K562 (cell line): ENCODE data around the gene MYO15A. TPM values are rescaled to one million over a fixed set of nuclear protein-coding genes. Genes with fewer than 3 reads are reported as not detected.
A peak's percentile ranks its signal among the peaks of the same experiment; 100 is the strongest.

Source experiments
- ATAC-seq: fragments of 200-7000 bp; cut with Tn5 transposase; 3 replicates; pipeline ENCODE4 v1.9.1; 2020; ENCODE audit warnings: moderate library complexity
- BruUV-seq: library from RNA; stranded (reverse); fragments of 400-500 nt; replicated peaks from 2 replicates; lab custom pipeline; 2021; lab: Mats Ljungman, UMichigan
- CTCF ChIA-PET: fragments of 300-600 bp; formaldehyde crosslinking; extraction: SDS; loops from one replicate; lab custom pipeline; 2021; ENCODE audit warnings: low intra/inter-chr PET ratio; lab: Yijun Ruan, JAX
- POLR2A ChIA-PET: fragments of 300-600, 350-650 bp; sonication (Branson Sonifier 250); formaldehyde crosslinking; extraction: SDS; loops from one replicate; lab custom pipeline; 2021; ENCODE audit warnings: antibody characterized with exemption, inconsistent platforms; lab: Yijun Ruan, JAX
- DNase-seq, 4 experiments: peaks; one replicate each; pipeline versions ENCODE4 v3.0.0 to v3.0.0-alpha.2; 2011 to 2018; ENCODE audit warnings: low spot score in 3 of 4, mixed read lengths in 3 of 4; ENCODE audit errors: extremely low read depth in 1 of 4
- FAIRE-seq: peaks from 2 replicates; lab custom pipeline; 2011; peaks lifted over from hg19 to GRCh38; lab: Jason Lieb, UNC
- H2AFZ ChIP-seq: 2 replicates; pipeline ENCODE4 v1.6.0; 2011; ENCODE audit warnings: low read depth, low read length, control low read depth, inconsistent platforms
- H3K27ac ChIP-seq: fragments of 200-600 bp; 3 replicates; pipeline ENCODE4 v1.8.0; 2011; ENCODE audit warnings: low read depth, mild to moderate bottlenecking, control low read depth, inconsistent platforms, low read length, moderate library complexity, mixed read lengths; ENCODE audit errors: extremely low read depth
- H3K27me3 ChIP-seq, 2 experiments: fragments of 300-600 bp in 1 of 2; 2 replicates in 1 of 2; 3 replicates in 1 of 2; pipeline versions ENCODE4 v1.6.0 to v1.8.0; 2011; ENCODE audit warnings: inconsistent platforms in 2 of 2, low read length in 2 of 2, mild to moderate bottlenecking in 1 of 2, mixed read lengths in 1 of 2, moderate library complexity in 1 of 2; ENCODE audit not compliant: control insufficient read depth in 2 of 2, insufficient read depth in 2 of 2
- H3K36me3 ChIP-seq: fragments of 300-600 bp; 3 replicates; pipeline ENCODE4 v1.8.0; 2011; ENCODE audit warnings: mild to moderate bottlenecking, low read length, inconsistent platforms; ENCODE audit not compliant: control insufficient read depth, insufficient read depth
- H3K4me1 ChIP-seq, 2 experiments: fragments of 200-600 bp in 1 of 2; replicated peaks in 1 of 2; 2 replicates in 1 of 2; 3 replicates in 1 of 2; pipeline versions ENCODE4 v1.5.1 to v1.8.0; 2011; ENCODE audit warnings: inconsistent platforms in 2 of 2, low read length in 2 of 2, mild to moderate bottlenecking in 1 of 2, mixed read lengths in 1 of 2, moderate library complexity in 1 of 2; ENCODE audit not compliant: control insufficient read depth in 2 of 2, insufficient read depth in 2 of 2
- H3K4me2 ChIP-seq: 2 replicates; pipeline ENCODE4 v1.6.1; 2011; ENCODE audit warnings: low read length, control low read depth, inconsistent platforms, mixed read lengths; ENCODE audit not compliant: insufficient read depth
- H3K4me3 ChIP-seq: fragments of 200-600 bp; sonication (generic), shearing (Covaris generic); 2 replicates; pipeline ENCODE4 v1.5.1; 2016; ENCODE audit warnings: control low read depth, inconsistent platforms
- H3K79me2 ChIP-seq: fragments of 200-600 bp; 3 replicates; pipeline ENCODE4 v1.8.0; 2011; ENCODE audit warnings: low read length, inconsistent platforms; ENCODE audit not compliant: control insufficient read depth, insufficient read depth
- H3K9ac ChIP-seq, 2 experiments: 2 replicates each; pipeline versions ENCODE4 v1.6.0 to v1.6.1; 2011; ENCODE audit warnings: low read depth in 2 of 2, low read length in 2 of 2, control low read depth in 1 of 2, inconsistent platforms in 1 of 2, mild to moderate bottlenecking in 1 of 2, mixed read lengths in 1 of 2; ENCODE audit not compliant: insufficient read depth in 1 of 2
- H3K9me1 ChIP-seq: one replicate; pipeline ENCODE4 v1.6.0; 2011; ENCODE audit warnings: inconsistent platforms, mild to moderate bottlenecking, low read length, moderate library complexity; ENCODE audit not compliant: control insufficient read depth, insufficient read depth
- H3K9me3 ChIP-seq: replicated peaks from 2 replicates; pipeline ENCODE4 v1.5.1; 2011; ENCODE audit warnings: low read depth, low read length, inconsistent platforms; ENCODE audit not compliant: control insufficient read depth, insufficient read depth
- H4K20me1 ChIP-seq: replicated peaks from 2 replicates; pipeline ENCODE4 v1.6.1; 2011; ENCODE audit warnings: low read length, inconsistent platforms, mixed read lengths; ENCODE audit not compliant: control insufficient read depth, insufficient read depth
- CBFB ChIP-seq: sonication (generic); formaldehyde crosslinking; IDR thresholded peaks from 2 replicates; pipeline ENCODE4 v1.4.0; 2020; ENCODE audit warnings: mild to moderate bottlenecking, missing genetic modification reagents
- CREM ChIP-seq: IDR thresholded peaks from 2 replicates; pipeline ENCODE4 v1.6.1; 2014; ENCODE audit warnings: antibody characterized with exemption, low read depth
- CTCF ChIP-seq, 3 experiments: IDR thresholded peaks in 2 of 3; conservative IDR thresholded peaks in 1 of 3; 2 replicates each; pipeline ENCODE4 v1.5.1; 2011 to 2012; ENCODE audit warnings: low read length in 3 of 3, mild to moderate bottlenecking in 3 of 3, control low read depth in 2 of 3, improper control_type of control experiment in 1 of 3, inconsistent platforms in 1 of 3, low read depth in 1 of 3, mixed read lengths in 1 of 3, moderate library complexity in 1 of 3; ENCODE audit not compliant: insufficient read depth in 2 of 3
- ETV6 ChIP-seq, 3 experiments: fragments of 150-350 bp in 1 of 3; sonication (generic) in 1 of 3; formaldehyde crosslinking in 1 of 3; IDR thresholded peaks; 2 replicates each; pipeline versions ENCODE4 v1.6.1 to v1.8.0; 2014 to 2022; ENCODE audit warnings: borderline replicate concordance in 2 of 3, low read depth in 2 of 3, antibody characterized with exemption in 1 of 3, low read length in 1 of 3, mild to moderate bottlenecking in 1 of 3, missing genetic modification reagents in 1 of 3
- HES1 ChIP-seq: fragments of 450-650 bp; IDR thresholded peaks from 2 replicates; pipeline ENCODE4 v1.6.1; 2016; ENCODE audit warnings: low read depth, mild to moderate bottlenecking, moderate library complexity
- IRF2 ChIP-seq: sonication (generic); formaldehyde crosslinking; IDR thresholded peaks from 2 replicates; pipeline ENCODE4 v1.8.1; 2022; ENCODE audit warnings: mild to moderate bottlenecking, missing genetic modification reagents
- KAT7 ChIP-seq: sonication (generic); formaldehyde crosslinking; IDR thresholded peaks from 2 replicates; pipeline ENCODE4 v1.8.0; 2022; ENCODE audit warnings: missing genetic modification reagents, mild to moderate bottlenecking, borderline replicate concordance
- LCOR ChIP-seq: sonication (generic); formaldehyde crosslinking; IDR thresholded peaks from 2 replicates; pipeline ENCODE4 v1.8.0; 2022; ENCODE audit warnings: mild to moderate bottlenecking, missing genetic modification reagents
- MECOM ChIP-seq: fragments of 250-450 bp; sonication (Bioruptor Pico); IDR thresholded peaks from 2 replicates; pipeline ENCODE4 v1.8.0; 2022; ENCODE audit warnings: inconsistent platforms
- NCOR1 ChIP-seq: fragments of 450-650 bp; IDR thresholded peaks from 2 replicates; pipeline ENCODE4 v1.6.1; 2016; ENCODE audit warnings: mild to moderate bottlenecking, moderate library complexity
- NFE2 ChIP-seq: IDR thresholded peaks from 2 replicates; pipeline ENCODE4 v1.6.1; 2014; ENCODE audit warnings: antibody characterized with exemption, low read depth
- NFIC ChIP-seq: fragments of 450-650 bp; IDR thresholded peaks from 2 replicates; pipeline ENCODE4 v1.6.1; 2017; ENCODE audit warnings: mild to moderate bottlenecking, inconsistent platforms
- PHB ChIP-seq: fragments of 250-450 bp; sonication (Bioruptor Pico); IDR thresholded peaks from 2 replicates; pipeline ENCODE4 v1.5.0; 2021
- RAD21 ChIP-seq, 2 experiments: fragments of 250-450 bp in 1 of 2; fragments of 450-650 bp in 1 of 2; sonication (Bioruptor Pico) in 1 of 2; formaldehyde crosslinking in 1 of 2; IDR thresholded peaks in 1 of 2; conservative IDR thresholded peaks in 1 of 2; 2 replicates each; pipeline versions ENCODE4 v1.4.0 to v1.8.0; 2020 to 2022; ENCODE audit warnings: mild to moderate bottlenecking in 2 of 2, moderate library complexity in 1 of 2
- U2AF1 ChIP-seq: fragments of 200-400 bp; formaldehyde crosslinking; optimal IDR thresholded peaks from 2 replicates; pipeline ENCODE3; 2017; ENCODE audit warnings: mild to moderate bottlenecking, low read depth, low read length, moderate library complexity
- ZKSCAN3 ChIP-seq: fragments of 250-450 bp; sonication (Bioruptor Pico); IDR thresholded peaks from 2 replicates; pipeline ENCODE4 v1.4.0; 2020
- ZNF133 ChIP-seq: fragments of 250-450 bp; sonication (Bioruptor Pico); IDR thresholded peaks from 2 replicates; pipeline ENCODE4 v1.4.0; 2020; ENCODE audit warnings: mild to moderate bottlenecking
- WGBS: fragments of 100-300 bp; shearing (Covaris generic); methylation state at CpG from one replicate; pipeline ENCODE4 v1.1.6; 2016; ENCODE audit warnings: low coverage, mixed read lengths; ENCODE audit not compliant: insufficient coverage; ENCODE audit errors: missing lambda C conversion rate; 5-methylcytosine and 5-hydroxymethylcytosine counted together
- in situ Hi-C: fragments of 300-500 bp; cut with MboI; formaldehyde crosslinking; loops from 4 replicates; pipeline ENCODE4 v1.15.0; 2018; ENCODE audit warnings: inconsistent platforms, mixed read lengths
- intact Hi-C: fragments of 100-400 bp; cut with micrococcal nuclease; formaldehyde crosslinking; loops from 2 replicates; pipeline ENCODE4 v1.14.2; 2022
- polyA plus RNA-seq, 8 experiments: library from polyadenylated mRNA; depleted of rRNA in 4 of 8; stranded (reverse) in 5 of 8; unstranded in 3 of 8; fragments of >200 nt; fragmentation: Nextera tagmentation in 2 of 8; fragmentation: Illumina TruSeq in 1 of 8; extraction: Ambion mirVana in 2 of 8; extraction: Trizol in 1 of 8; gene quantifications; 2 replicates each; pipeline versions ENCODE4 v1.2.1 to v1.2.3, GENCODE V29; 2011 to 2014; ENCODE audit warnings: inconsistent platforms in 1 of 8, missing spikeins in 1 of 8
- total RNA-seq, 7 experiments: library from RNA; depleted of rRNA in 6 of 7; stranded (reverse); fragments of >200 nt in 6 of 7; fragmentation: Illumina TruSeq in 2 of 7; extraction: Trizol in 2 of 7; gene quantifications; 2 replicates each; pipeline versions ENCODE4 v1.2.1 to v1.2.3, GENCODE V29; 2011 to 2021; ENCODE audit warnings: low replicate concordance in 1 of 7

MYO15A gene
- total and polyA plus RNA-seq, 9 of the 15 experiments (the other 6 are each of a cell fraction or from before 2014, with no cell fraction given), result 0.05 to 0.88 (median 0.14) TPM; not detected in 1

GRCh38 chr17:18139498-18139897 is 30.9 kb downstream of the MYO15A start (continued):
- TF ChIP-seq U2AF1 (no peak), MECOM (no peak), CBFB (CRISPR knock-in tag) (no peak), LCOR (CRISPR knock-in tag) (no peak), HES1 (no peak), ETV6 (IDR thresholded peaks at IDR 0.05; ENCODE audit: borderline replicate concordance in 1 of 2, low read depth in 2 of 2, low read length in 1 of 2) (no peak), ETV6 (CRISPR knock-in tag; IDR thresholded peaks at IDR 0.05; ENCODE audit: borderline replicate concordance) (no peak), NFE2 (no peak)

- ChIA-PET CTCF (interaction anchor here (1.0 kb wide), 1 partner anchor 91 kb away, joined by 4 read pairs; no protein-coding TSS in a partner anchor), POLR2A (interaction anchor here (0.5 to 0.9 kb wide), 2 partner anchors 43 kb away, joined by 3 to 6 read pairs; no protein-coding TSS in a partner anchor)
- no peak for TF ChIP-seq ZNF133 (CRISPR knock-in tag)
- no peak for TF ChIP-seq PHB (CRISPR knock-in tag)
- no peak for TF ChIP-seq ZKSCAN3 (CRISPR knock-in tag)
- TF ChIP-seq NCOR1, result no peak
- TF ChIP-seq KAT7 (CRISPR knock-in tag), result no peak
- TF ChIP-seq RAD21 (CRISPR knock-in tag; conservative IDR thresholded peaks at IDR 0.05 in 1 of 2, IDR thresholded peaks at IDR 0.05 in 1 of 2), result peak in 1 of 2 experiments; percentile 21; a peak in 1 of 4 replicates
- TF ChIP-seq IRF2 (CRISPR knock-in tag), result no peak
- TF ChIP-seq CREM, result 0 out of 2 replicates have a peak, but pooled peaks have one; percentile 18
- peak; percentile 68 for TF ChIP-seq NFIC
- TF ChIP-seq CTCF (IDR thresholded peaks at IDR 0.05 in 2 of 3, conservative IDR thresholded peaks at IDR 0.05 in 1 of 3; ENCODE audit: insufficient read depth in 2 of 3, low read depth in 1 of 3, low read length in 3 of 3), result peak; percentile 43 to 55 (median 44); a peak in 4 of 6 replicates
- Histone ChIP-seq H3K36me3 (no peaks in the 10 kb centered on the region), H2AFZ (no peak overlapping the region), H3K27ac (no peak overlapping the region), H3K4me1 (peaks cover 0 to 20% of the 10 kb centered on the region in 2 experiments; a peak in 3 of 5 replicates), H3K4me3 (no peak overlapping the region), H3K27me3 (no peaks in the 10 kb centered on the region), H3K9me3 (no peaks in the 10 kb centered on the region), H4K20me1 (peaks cover 4% of the 10 kb centered on the region; the same call in 1 of the 2 replicates), H3K9ac (peak overlapping the region in 1 of 2 experiments; percentile 35; a peak in 1 of 4 replicates), H3K9me1 (no peaks in the 10 kb centered on the region), H3K79me2 (no peaks in the 10 kb centered on the region), H3K4me2 (no peak overlapping the region)
- FAIRE-seq (no peak), ATAC-seq (peak; percentile 81), DNase-seq (peak; percentile 48 to 56 (median 50))
- intact Hi-C loops, result loop anchor here (2.0 to 10.0 kb wide), 2 partner anchors 47 to 185 kb away; no protein-coding TSS in a partner anchor
- BruUV-seq, result no TSS peak
- in situ Hi-C loops, result no loop called here
- 11% methylated on average over 3 of the region's 3 CpGs for WGBS
Measured at GRCh38 chr17:18139949-18140348, 31.4 kb downstream of the MYO15A start.
